ENCODE data around the gene MADD.

Gene MADD

DNA sequence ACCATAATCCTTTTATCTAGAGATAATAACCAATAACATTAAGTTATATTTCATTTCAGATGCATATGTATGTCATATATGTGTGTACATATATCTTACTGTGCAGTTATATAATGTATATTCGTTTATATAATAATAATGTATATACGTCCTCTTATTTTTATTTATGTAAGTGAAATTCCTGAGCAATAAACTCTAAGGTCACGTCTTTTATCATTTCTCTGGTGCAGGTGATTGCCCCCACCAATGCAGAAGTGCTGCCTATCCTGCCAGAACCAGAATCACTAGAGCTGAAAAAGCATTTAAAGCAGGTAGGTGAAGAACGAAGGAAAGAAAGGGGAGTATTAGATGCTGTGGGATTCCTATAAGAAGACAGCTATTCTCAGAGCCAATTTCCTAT, 8.8 kb downstream of the MADD start:
- TF ChIP-seq, protein P1, sequence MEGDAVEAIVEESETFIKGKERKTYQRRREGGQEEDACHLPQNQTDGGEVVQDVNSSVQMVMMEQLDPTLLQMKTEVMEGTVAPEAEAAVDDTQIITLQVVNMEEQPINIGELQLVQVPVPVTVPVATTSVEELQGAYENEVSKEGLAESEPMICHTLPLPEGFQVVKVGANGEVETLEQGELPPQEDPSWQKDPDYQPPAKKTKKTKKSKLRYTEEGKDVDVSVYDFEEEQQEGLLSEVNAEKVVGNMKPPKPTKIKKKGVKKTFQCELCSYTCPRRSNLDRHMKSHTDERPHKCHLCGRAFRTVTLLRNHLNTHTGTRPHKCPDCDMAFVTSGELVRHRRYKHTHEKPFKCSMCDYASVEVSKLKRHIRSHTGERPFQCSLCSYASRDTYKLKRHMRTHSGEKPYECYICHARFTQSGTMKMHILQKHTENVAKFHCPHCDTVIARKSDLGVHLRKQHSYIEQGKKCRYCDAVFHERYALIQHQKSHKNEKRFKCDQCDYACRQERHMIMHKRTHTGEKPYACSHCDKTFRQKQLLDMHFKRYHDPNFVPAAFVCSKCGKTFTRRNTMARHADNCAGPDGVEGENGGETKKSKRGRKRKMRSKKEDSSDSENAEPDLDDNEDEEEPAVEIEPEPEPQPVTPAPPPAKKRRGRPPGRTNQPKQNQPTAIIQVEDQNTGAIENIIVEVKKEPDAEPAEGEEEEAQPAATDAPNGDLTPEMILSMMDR (conservative IDR thresholded peaks at IDR 0.05): no peak
- H3K27ac ChIP-seq: no peak overlapping the region

DNA sequence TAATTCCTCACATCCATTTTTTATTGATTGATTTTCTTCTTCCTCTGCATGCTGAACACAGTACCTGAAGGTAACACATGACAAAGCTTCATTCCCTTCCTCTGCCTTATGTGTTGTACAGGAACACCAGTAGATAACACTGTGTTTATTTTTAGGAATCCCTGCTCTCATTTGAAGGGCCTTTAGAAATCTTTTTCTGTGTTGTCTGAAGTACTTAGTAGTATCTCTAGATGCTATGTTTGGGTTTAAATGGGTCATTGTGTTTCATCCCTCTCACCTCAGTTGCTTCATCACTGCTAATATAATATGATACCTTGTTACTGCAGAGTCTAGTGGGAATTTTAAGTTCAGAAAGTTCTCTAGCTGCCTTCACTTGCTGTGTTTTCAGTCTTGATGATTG, 10.2 kb downstream of the MADD start:
- H3K27ac ChIP-seq: no peak overlapping the region
- TF ChIP-seq, protein P1 (conservative IDR thresholded peaks at IDR 0.05): no peak

DNA sequence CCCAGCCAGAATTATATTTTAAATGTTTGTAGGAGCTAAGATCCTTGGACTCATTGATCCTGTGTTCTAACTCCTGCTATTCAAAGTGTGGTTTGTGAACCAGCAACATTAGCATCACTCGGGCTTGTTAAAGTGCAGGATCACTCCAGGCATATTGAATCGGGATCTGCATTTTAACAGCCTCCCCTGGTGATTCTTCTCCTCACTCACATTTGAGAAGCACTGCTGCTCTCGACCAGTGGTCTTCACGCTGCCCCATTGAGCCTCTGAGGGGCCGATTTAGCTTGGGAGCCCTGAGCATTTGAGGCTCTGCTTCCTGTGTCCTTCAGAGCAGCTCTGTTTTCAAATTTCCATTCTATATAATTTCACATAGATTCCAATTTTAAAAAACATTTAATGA, 10.9 kb downstream of the MADD start:
- no peak overlapping the region for H3K27ac ChIP-seq
- TF ChIP-seq, protein P1 (conservative IDR thresholded peaks at IDR 0.05): no peak

DNA sequence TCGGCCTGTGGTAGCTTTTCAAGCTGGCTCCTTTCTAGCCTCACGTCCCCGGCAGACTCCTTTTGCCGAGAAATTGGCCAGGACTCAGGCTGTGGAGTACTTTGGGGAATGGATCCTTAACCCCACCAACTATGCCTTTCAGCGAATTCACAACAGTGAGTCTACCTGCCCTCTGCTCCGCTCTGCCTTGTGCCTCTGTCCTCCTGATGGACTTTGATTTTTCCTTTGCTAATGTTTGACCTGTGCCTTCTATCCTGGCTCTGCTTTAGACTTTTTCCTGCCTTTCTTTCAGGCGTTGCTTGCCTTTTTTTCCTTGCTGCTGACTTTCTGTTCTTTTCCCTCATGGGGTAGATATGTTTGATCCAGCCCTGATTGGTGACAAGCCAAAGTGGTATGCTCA, 12.5 kb downstream of the MADD start:
- no peak overlapping the region for H3K27ac ChIP-seq
- TF ChIP-seq, protein P1 (conservative IDR thresholded peaks at IDR 0.05): no peak

DNA sequence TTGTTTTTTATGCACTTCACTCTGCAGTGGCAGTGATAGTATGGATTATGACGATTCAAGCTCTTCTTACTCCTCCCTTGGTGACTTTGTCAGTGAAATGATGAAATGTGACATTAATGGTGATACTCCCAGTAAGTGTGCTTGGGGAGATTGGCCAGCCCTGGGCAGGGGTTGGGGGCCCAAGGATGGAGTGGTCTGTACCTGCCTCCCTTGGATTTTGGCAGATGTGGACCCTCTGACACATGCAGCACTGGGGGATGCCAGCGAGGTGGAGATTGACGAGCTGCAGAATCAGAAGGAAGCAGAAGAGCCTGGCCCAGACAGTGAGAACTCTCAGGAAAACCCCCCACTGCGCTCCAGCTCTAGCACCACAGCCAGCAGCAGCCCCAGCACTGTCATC, 14.2 kb downstream of the MADD start:
- TF ChIP-seq, protein P1 (conservative IDR thresholded peaks at IDR 0.05): no peak
- H3K27ac ChIP-seq: no peak overlapping the region

DNA sequence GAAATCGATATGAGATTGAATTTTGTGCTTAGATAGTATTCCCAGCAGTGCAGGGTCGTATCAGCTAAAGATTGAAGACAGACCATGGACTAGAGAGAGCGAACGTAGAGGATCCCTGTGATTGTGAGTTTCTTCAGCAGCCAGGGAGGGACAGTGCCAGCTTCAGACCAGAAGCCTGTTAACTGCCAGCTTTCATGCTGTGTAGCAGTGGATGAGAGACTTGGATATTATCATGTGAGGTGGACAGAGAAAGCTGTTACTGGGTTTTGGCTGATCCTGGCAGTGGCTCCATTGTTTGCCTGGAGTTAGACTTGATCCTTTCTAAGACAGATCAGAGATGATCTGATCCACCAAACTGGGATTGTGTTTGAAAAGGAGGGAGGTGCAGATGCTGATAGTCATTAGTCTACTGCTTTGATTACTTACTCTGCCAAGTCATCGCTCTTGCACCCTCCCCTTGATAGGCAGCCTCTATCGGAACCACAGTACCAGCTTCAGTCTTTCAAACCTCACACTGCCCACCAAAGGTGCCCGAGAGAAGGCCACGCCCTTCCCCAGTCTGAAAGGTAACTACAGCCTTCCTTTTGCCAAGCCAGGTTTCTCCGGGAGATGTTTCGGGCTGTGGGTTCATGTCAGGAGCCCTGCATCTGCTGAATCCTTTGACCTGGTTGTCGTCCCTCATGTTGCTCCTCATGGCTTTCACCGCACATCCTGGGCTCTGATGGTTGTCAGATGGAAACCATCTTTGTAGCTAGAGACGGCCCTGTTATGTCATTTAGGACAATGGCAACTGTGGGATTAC, 16.2 kb downstream of the MADD start:
- no peak overlapping the region for H3K27ac ChIP-seq
- TF ChIP-seq, protein P1 (conservative IDR thresholded peaks at IDR 0.05): no peak

DNA sequence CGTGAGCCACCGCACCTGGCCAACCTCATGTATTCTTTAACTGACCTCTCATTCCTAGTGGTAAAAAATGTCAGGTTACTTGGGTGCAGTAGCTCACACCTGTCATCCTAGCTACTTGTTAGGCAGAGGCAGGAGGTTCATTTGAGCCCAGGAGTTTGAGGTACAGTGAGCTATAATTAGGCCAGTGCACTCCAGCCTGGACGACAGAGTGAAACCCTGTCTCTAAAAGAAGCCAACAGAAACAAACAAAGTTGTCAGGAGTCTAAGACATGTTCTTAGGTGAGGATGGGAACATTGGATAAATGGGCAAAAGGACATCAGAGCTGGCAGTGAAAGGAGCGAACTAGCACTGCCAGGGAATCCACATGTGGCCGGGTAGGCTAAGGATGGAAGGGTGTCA, 18.1 kb downstream of the MADD start:
- TF ChIP-seq, protein P1 (conservative IDR thresholded peaks at IDR 0.05): no peak
- H3K27ac ChIP-seq: no peak overlapping the region

All from VCaP (cell line).